ENCODE data around the gene PGC.

PGC gene

DNA sequence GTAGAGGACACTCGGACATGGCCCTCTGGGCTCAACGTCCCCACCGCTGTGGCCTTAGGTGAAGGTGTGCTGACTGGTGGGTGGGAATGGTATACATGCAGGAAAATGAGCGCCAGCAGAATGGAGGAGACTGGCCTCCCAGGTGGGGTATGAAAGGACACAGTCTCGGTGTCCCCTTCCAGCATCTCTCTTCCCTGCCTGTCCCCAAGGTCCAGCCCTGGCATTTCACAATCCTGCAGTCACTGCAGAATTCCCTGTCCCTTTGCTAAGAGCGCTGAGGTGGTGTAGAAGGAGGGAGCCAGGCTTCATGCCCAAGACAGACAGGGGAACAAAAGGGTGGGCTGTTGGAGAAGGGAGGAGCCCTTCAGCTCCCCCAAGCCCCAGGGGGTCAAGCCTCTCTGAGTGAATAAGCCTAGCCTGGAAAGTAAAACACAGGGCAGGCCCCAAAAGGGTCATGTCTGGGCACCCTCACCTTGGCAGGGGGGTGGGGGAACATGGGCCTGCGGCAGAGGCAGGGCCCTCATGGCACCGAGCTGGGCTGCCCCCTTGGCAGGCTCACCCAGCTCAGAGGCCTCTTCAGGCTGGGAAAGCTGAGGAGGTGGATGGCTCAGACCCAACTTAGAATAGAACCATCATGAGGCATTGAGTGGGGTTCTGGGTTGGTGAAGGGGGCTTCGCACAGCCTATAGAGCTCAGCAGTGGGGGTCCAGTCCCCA, 35.7 kb downstream of the PGC start:
- no peak for DNase-seq

DNA sequence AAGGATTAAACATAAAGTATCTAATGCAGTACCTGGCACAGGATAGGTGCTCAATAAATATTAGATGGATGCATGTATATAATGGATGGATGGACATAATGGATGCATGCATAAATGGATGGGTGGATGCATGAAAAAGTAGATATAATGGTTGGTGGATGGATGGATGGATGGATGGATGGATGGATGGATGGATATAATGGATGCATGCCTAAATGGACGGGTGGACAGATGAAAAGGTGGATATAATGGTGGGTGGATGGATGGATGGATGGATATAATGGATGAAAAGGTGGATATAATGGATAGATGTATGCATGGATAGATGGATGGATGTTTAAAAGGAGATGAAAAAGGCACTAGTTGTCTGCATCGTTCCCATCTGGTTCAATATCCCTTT, 37.8 kb downstream of the PGC start:
- DNase-seq = no peak

DNA sequence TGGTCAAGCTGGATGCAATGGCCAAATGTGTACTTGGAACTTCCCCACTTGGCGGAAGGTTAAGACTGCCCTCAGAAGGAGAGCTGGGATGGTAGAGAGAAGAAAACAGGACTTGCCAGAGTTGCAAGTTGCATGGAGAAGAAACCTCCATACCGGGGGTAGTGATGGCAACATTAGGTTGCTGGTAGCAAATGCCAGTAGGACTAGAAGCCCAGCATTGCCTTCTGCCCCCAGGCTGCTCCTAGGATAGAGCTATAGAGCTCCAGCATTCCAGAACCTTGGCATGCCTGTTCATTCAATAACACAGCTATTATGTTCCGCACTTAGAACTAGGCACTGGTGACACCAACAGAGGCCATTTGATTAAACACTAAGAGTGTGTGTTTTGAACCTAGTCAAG, 38.3 kb downstream of the PGC start:
- DNase-seq = no peak

DNA sequence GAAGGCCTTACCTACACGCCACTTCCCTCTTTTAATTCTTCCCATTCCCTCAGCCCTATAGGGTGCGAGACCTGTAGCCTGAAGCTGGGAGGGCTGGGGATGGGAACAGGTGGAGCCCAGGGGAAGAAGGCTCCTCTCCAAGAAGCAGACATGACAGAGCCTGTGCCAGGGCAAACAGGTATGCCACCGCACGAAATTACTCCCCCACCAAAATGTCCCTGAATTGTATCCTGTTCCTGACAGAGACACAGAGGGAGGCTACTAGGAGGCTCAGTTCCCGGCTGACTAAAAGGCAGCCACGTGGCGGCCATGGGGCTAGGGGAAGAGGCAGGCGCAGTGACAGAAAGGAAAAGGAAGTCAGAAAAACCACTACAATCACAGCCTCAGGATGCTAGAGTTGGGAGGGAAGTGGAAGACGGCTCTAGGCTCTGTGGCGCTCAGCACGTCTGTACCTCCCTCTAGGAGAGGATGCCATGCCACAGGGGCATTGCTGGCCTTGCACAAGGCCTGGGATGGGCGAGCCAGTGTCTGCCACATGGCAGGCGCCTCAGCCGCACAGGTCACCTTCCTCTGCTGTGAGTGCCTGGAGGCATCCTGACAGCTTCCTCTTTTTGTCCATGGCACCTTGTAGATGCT, 39.5 kb downstream of the PGC start:
- no peak for DNase-seq

DNA sequence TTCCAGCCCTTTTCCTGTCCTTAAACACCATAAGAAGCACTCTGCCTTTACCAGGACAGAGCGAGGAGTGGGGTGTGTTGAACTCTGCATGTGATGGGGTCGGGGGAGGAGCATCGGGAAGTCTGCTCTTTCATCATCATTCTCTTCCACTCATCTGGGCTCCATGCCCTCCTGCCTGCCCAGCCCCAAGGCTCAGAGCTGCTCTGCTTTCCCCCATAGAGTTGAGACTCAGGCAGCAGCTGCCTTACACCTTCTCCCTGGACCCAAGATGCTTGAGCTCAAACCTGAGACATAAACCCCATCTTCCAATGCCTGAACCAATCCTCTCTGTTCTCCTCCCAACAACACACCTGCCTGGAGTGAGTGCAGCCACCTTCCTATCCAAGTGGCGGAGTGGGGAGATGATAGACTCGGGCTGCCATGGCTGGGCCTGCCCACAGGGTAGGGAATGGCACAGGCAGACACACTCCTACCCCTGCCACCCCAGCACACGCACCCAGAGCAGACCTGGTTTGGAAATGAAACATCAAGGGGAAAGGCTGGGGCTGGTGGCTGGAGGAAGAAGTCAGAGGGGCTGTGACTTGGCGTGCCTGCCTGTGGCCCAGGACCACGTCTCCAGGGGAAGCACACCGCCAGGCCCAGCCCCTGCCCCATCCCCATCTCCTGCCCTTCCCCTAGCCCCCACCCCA, 40.2 kb downstream of the PGC start:
- no peak for DNase-seq

DNA sequence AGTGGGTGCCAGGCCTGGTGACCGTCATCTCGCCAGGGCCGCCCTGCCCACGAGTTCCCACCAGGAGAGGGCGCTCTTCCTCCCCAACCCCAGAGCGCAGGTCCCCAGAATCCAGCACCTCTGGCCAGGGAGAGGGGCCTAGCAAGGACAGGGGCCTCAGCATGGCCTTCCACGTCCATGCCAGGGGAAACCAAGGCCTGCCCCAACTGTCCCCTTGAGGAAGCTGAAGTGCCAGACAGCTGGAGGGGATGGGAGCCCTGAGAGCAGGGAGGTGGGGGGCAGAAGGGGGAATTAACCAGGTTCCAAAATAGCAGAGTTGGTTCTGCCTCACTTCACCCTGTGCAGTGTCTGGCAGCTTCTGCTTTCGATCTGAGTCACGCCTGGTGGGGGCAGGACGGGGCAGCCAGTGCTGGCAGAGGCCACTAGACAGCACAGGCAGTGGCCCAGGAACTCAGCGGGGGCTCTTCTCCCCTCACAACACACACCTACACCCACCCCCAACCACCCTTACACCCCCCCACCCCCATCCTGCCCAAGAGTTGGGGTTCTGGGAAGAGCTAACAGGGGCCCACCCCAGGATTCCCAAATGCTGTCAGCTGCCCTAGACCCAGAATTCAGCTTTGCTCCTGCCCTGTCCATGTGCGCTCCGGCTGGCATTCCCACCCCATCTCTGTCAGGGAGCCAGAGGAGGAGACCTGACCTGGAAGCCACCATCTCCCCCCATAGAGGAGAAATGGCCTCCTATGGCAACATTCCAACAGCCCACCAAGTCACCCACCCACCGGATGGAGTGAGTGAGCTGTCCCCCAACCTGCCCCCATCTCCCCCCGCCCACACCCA, 41.0 kb downstream of the PGC start:
- DNase-seq = peak; percentile 17

DNA sequence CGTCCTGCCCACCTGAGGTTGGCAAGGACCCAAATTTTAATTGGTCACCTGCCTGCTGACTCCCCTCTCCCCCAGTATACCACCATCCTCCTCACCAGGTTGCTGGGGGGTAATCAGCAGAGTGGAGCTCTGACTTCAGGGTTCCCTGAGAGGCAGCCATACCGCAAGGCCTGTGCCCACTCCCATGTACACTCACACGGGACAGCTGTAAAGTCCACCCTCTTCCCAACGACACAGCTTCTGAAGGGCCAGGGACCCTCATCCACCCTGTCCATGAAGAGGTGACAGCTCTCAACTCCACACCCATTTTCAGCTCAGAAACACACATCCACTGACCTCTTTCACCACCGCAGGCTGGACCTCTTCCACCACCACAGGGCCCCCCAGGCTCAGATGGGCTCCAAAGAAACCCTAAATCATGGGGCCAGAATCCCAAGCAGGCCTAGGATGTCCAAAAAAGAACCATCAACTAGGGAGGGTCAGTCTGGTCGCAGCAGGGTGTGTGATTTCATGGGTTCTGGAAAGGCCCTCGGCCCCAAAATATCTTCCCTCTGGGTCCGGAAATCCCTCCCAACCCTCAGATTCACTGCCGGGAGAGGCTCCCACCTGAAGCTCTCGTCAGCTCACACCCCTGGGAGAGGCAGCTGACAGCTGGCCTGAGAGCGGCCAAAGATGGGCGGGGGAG, 41.7 kb downstream of the PGC start:
- no peak for DNase-seq

DNA sequence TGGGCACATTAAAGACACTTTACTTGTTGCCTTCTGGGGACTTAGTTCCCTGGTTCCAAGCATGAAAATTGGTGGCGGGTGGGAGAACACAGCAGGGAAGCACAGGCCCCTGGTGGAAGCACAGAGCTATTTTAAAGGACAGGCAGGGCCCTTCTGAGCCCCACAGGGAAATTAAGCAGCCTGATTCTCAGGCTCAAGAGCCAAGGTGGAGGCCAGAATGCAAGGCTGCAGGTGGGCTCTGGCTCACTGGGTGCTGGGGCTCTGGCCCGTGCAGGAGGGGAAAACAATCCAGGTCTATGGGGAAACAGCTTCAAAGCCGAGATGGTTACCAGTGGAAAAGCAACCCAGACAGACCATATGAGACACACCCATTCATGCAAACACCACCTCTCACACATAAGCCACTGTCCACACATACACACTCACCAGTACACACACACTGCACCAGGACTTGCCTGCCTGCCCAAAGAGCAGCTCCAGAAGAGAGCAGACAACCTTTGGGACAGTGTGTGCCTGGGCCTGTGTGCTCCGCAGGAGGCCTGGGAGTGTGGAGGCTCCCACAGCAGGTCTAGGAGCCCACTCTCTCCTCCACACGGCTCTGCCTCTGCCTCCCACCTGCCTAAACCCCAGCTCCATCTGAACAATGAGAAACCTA, 42.4 kb downstream of the PGC start:
- DNase-seq = no peak

DNA sequence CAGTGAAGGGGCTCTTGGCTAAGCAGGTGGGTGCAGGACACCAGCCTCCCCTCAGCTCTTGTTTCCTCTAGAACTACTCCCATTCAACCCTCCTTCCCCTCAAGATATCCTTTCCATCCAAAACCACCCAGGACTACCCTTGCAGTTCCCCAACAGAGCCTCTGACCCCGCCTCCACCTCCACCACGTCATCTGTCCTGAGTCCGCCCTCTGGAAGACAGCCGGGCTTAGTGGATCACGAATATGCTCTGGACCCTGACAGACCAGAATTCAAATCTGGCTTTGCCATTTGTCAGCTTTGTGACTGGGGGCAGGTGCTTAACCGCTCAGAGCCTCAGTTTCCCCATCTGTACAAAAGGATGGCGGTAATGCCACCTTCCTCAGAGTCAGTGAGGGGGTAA, 43.2 kb downstream of the PGC start:
- no peak for DNase-seq

DNA sequence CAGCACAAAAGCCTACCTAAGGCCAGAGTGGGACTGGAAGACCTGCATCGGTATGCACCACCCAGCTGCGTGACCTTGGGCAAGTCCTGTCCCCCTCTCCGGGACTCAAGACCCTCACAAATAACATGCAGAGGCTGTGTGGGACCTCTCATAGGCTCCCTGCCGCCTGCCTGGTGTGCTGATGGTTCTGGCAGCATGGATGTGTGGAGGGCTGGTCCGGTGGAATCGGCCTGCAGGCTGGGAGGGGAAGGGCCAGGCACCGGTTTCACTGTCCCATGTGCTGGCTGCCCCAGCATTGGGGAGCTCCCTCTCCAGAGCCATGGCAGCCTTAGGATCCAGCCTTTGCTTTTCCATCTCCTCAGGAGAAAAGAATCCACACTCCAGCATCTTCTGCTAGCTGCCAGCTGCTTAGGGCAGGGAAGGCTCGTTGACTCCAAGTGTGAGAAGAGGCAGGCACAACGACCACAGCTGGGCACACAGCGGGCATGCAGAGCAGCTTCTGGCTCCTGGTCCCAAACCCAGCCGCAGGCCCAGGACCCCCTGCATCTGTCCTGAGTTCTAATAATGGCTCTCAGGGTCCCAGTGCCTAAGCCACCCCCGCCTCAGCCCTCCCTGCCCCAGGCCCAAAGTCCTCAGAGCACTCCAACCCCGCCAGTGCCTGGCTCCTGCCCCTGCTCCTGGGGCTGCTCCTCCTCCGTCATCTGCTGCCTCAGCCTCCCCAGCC, 44.3 kb downstream of the PGC start:
- no peak for DNase-seq

DNA sequence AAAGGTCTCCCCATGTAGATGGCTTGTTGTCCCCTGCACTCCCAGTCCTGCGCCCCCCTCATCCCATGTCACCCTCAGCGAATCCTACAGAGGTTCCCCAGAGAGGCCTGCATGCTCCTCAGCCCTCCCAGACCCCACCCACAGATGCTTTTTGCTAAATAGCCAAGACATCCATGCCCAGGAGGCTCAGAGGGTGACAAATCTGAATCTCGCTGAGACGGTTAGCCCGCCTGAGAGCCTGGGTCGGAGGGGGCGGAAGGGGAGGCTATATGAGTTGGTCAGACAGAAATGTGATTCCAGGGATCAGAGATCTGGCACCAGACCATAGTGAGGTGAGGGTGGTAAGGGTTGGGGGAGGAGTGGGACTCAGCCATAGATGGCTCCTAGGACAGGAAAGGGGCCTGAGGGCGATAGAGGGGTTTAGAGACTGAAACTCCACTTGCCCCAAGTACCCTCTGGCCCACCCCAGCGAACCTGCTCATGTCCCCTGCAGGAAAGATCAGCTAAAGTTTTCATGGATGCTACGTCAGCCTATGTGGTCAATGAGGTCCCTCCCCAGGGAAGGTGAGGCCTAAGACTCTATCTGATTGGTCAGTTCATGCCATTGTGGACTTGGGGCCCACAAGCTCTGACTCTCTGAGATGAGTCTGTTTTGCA, 45.0 kb downstream of the PGC start:
- DNase-seq = no peak

DNA sequence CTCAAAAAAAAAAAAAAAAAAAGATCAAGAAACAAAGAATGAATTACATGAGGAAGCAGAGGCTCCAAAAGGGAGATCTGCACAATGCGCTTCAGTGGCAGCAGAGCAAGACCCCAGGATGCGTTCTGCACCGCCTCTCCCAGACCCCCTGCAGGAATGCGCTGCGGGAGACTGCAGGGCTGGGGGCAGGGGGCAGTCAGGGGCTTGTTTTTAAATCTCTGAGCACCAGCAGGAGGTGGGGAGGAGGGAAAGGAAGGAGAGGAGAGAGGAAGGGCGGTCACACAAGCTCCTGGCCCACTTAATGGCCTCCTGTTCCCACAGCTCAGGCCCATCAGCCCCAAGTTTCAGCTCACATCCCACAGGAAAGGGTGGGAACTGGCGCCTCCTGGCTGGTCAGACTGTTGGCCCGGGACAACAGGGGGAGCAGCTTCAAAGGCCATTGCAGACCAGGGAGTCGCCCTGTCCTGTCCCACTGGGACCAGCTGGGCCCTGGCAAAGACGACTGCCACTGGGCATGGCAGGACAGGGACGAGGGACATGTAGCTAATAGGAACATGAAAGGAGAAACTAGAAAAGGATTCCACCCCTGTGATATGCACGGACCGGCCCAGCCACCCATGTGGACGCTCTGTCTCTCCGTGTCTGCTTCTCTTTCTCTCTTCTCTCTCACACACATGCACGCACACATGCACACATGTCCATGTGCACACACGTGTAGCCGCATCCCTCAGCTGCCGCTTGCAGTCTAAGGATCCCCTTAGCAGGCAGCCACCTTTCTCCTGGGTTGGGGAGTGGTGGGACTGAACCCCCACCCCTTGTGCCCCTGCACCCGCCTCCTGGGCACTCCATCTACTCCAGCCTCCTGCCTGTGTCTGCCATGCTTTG, 46.5 kb downstream of the PGC start:
- no peak for DNase-seq

DNA sequence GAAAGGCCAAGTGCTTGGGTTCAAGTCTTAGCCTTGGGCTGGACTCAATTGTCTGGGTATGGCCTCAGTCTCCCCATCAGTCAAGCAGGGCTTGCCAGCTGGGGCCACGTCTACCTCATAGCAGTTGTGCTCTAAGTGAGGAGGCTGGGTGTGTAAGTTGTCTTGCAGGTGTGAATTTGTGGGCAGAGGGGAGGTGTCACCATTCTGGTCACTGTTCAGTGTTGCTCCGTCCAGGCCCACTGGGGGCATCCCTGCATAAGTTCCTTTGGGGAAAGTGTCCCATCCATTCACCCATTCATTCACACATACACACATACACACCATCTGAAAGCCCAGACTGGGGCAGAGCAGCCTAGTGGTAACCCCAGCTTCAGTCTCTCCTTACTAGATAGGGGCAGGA, 48.1 kb downstream of the PGC start:
- DNase-seq = no peak

DNA sequence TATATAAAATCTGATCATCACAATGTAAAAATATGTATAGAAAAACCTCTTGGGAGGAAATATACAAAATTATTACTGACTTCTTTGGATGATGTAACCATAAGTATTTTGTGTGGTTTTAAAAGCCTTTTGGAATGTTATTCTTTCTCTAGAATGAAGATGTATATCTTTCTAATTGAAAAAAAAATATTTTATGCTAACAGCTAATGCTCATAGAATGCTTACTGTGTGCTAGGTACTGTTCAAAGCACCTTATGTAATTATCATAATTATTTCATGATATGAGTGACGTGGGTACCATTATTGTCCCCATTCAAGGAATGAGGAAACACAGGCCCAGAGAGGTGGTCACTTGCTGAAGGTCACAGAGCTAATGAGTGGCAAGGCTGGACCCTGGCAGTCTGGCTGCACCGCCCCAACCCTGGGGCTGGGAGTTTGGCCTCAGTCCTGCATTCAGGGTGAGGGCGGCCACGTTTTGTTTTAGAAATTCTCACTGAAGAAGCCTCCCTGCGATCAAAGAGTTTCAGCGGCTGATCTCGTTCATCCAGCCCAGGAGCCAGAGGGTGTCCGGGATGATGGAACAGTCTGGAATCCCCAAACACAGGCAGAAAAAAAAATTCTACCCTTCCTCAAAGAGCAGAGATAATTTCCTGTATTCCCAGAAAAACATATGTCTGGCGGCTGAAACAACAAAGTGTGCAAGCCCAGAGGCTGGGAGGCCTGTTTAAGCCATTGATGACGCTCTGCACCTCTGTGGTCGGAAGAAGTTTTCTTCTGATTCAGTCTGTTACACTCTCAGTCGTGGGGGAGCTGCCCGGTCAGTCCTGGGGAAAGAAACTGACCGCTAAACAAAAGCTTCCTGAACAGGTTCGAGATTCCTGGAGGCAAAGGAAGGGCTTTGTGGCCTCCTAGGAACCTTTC, 49.1 kb downstream of the PGC start:
- no peak for DNase-seq

DNA sequence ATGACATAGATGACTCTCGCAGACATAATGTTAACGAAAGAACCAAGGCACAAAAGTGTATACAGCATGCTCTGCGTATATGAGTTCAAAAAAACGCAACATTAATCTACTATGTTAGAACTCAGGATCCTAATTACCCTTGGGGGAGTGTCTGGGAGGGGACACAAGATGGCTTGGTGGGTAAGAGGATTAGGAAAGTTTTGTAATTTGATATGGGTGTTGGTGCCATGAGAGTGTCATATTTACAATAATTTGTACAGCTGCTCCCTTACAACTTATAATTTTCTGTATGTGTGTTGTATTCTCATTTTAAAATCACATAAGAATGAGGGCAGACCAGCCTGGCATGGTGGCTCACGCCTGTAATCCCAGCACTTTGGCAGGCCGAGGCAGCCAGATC, 50.4 kb downstream of the PGC start:
- DNase-seq = no peak

DNA sequence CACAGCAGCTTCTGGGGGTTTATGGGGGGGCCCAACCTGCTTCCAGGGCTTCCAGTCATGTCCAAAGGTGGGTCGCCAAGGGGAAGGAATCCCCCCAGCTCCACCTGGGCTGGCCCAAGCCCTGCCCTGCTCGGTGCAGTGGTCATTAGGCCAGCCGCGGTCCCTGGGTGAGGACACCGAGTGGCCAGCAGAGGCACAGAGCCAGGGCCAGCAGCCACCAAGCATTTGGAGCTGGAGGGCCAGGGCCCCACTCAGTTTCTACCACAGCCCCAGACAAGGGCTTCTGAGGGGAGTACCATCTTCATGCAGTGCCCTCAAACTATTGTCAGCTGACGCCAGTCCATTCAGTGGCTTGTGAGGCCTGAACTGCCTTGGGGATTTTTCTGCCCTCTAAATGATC, 51.4 kb downstream of the PGC start:
- no peak for DNase-seq

DNA sequence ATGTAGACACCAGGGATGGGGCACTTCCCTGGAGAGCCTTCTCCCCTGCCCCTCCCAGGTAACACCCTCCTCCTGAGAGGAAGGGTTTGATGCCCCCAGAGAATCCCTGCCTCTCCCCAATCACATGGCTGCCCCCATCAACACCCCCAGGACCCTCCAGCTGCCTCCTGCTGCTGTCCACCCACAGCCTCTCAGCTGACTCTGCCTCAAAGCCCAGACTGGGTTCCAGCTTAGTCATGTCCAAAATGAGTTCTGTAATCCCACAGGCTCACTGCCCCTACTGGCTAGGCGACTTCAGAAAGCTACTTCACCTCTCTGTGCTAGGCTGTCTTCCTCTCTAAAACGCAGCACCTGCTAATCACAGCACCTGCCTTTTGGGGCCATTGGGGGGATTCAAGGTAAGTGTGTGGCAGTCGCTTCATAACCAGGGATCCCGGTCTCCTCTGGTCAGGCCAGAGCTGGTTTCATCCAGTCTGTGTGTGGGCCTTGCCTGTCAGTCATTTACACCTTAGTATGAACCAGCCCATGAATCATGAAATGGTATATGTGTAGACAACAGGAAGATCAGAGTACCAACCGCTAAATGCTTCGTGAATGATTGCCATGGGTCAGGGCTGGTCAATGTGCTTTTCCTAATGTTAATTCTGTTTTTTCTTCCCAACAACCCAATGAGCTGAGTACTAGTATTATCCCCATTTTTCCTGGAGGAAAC, 52.2 kb downstream of the PGC start:
- DNase-seq = no peak
